A549 treated with ZK216348 at 1 μM for 4 hours (cell line): Measurements from ENCODE around the gene UGT2B7. TPM values are rescaled to one million over a fixed set of nuclear protein-coding genes. Genes with fewer than 3 reads are reported as not detected.

ENCODE experiments used
- total RNA-seq: library from RNA; stranded (reverse); fragments of 200-300 nt; extraction: Qiagen RNA extraction; gene quantifications from 5 replicates; pipeline ENCODE4 v1.2.3, GENCODE V29; 2022; ENCODE audit warnings: low read depth

Gene UGT2B7
- 0.16 to 0.39 TPM (median 0.21 TPM) in 5 replicates for total RNA-seq

GRCh38 chr4:69096111-69096656 lies at the start of gene UGT2B7:
Gene UGT2B7, plus strand, starts transcription at chr4:69096474. Its CDS starts 47 bp downstream, at chr4:69096521.

Other genes with a start within 250 kb of the UGT2B7 start
- 0.06 to 0.24 TPM (median 0.13 TPM) in 4 of 5 replicates, not detected in the other for gene UGT2A3, start 144.7 kb upstream of the UGT2B7 start, total RNA-seq
- 0.06 to 0.17 TPM (median 0.09 TPM) in 3 of 5 replicates, not detected in the others for gene UGT2B11, start 118.3 kb downstream of the UGT2B7 start, total RNA-seq
- not detected in 5 replicates for gene UGT2B28, start 184.0 kb downstream of the UGT2B7 start, total RNA-seq